Body of pancreas (tissue), 4 donors: ENCODE measurements around the gene ZSCAN5A. TPM values are rescaled to one million over a fixed set of nuclear protein-coding genes. Genes with fewer than 3 reads are reported as not detected.
A peak's percentile ranks its signal among the peaks of the same experiment; 100 is the strongest.

Experiments used
- ATAC-seq: fragments of 150-250 bp; one replicate; pipeline ENCODE4 v1.9.1; 2016
- DNase-seq, 4 donors: peaks; one replicate each; pipeline ENCODE4 v3.0.0-alpha.2; 2019
- H3K27ac ChIP-seq, 4 donors: fragments of 200-600 bp; sonication (generic); 1 replicate in 3 of 4; 2 replicates in 1 of 4; pipeline versions ENCODE4 v1.5.1 to v1.6.1; 2016 to 2019; ENCODE audit warnings: mild to moderate bottlenecking in 1 of 4, mixed read lengths in 1 of 4, moderate library complexity in 1 of 4
- H3K27me3 ChIP-seq, 2 donors: fragments of 200-600 bp; sonication (generic); one replicate each; pipeline ENCODE4 v1.6.0; 2016; ENCODE audit warnings: mild to moderate bottlenecking in 1 of 2
- H3K36me3 ChIP-seq, 2 donors: fragments of 200-600 bp; sonication (generic); replicated peaks in 1 of 2; 2 replicates each; pipeline ENCODE4 v1.5.1; 2016; ENCODE audit warnings: low read depth in 2 of 2; ENCODE audit not compliant: insufficient read depth in 1 of 2
- H3K4me1 ChIP-seq: fragments of 200-600 bp; sonication (generic); one replicate; pipeline ENCODE4 v1.6.0; 2016
- H3K4me3 ChIP-seq, 2 donors: fragments of 200-600 bp; sonication (generic); 1 replicate in 1 of 2; 2 replicates in 1 of 2; pipeline ENCODE4 v1.5.1; 2016 to 2019
- H3K9me3 ChIP-seq, 3 donors: fragments of 200-600 bp; sonication (generic); 1 replicate in 2 of 3; 2 replicates in 1 of 3; pipeline ENCODE4 v1.5.1; 2016
- CTCF ChIP-seq, 7 experiments: fragments of 450-650 bp in 4 of 7; fragments of 200-600 bp in 3 of 7; sonication (generic) in 3 of 7; IDR thresholded peaks; one replicate each; pipeline ENCODE4 v1.5.1; 2016 to 2019; ENCODE audit warnings: antibody characterized with exemption in 7 of 7
- POLR2A ChIP-seq, 3 donors: fragments of 450-650 bp; IDR thresholded peaks; one replicate each; pipeline ENCODE4 v1.6.1; 2016; ENCODE audit warnings: antibody characterized with exemption in 3 of 3, mild to moderate bottlenecking in 2 of 3
- WGBS, 2 donors: methylation state at CpG; one replicate each; pipeline ENCODE4 v1.1.5; 2017; 5-methylcytosine and 5-hydroxymethylcytosine counted together
- intact Hi-C: fragments of 100-400 bp; cut with DNase I; formaldehyde crosslinking; loops from one replicate; pipeline ENCODE4 v1.15.1; 2023
- total RNA-seq, 2 donors: library from RNA; depleted of rRNA; stranded (reverse); fragments of >200 nt; gene quantifications; one replicate each; pipeline ENCODE4 v1.1.0, GENCODE V29; 2016

The ZSCAN5A gene
- total RNA-seq, 2 donors from 2014 or later = 4.9 to 7.3 TPM

GRCh38 chr19:56324436-56324835 is 9.8 kb upstream of the ZSCAN5A start:
- intact Hi-C loops = no loop called here
- H3K9me3 ChIP-seq = no peaks in the 10 kb centered on the region
- H3K36me3 ChIP-seq = no peaks in the 10 kb centered on the region
- DNase-seq = no peak
- ATAC-seq = no peak
- 30 to 43% methylated on average over 1 of the region's 1 CpG for WGBS, 2 donors
- no peaks in the 10 kb centered on the region for H3K4me1 ChIP-seq
- H3K27me3 ChIP-seq = no peaks in the 10 kb centered on the region
- no peak overlapping the region for H3K27ac ChIP-seq
- no peak overlapping the region for H3K4me3 ChIP-seq
- TF ChIP-seq CTCF (IDR thresholded peaks at IDR 0.05) (no peak), POLR2A (IDR thresholded peaks at IDR 0.05) (no peak)

GRCh38 chr19:56321989-56322440 is 7.4 kb upstream of the ZSCAN5A start:
- no peaks in the 10 kb centered on the region for H3K27me3 ChIP-seq
- H3K9me3 ChIP-seq = no peaks in the 10 kb centered on the region
- H3K4me3 ChIP-seq = no peak overlapping the region
- WGBS, 2 donors = 66 to 72% methylated on average over 7 of the region's 7 CpGs
- DNase-seq (peak in 1 of 4 donors; percentile 28), ATAC-seq (no peak)
- TF ChIP-seq CTCF (IDR thresholded peaks at IDR 0.05) = no peak
- TF ChIP-seq POLR2A (IDR thresholded peaks at IDR 0.05) = no peak
- no peaks in the 10 kb centered on the region for H3K36me3 ChIP-seq
- intact Hi-C loops = no loop called here
- H3K4me1 ChIP-seq = peaks cover 4% of the 10 kb centered on the region
- peak overlapping the region in 1 of 4 donors; percentile 56 for H3K27ac ChIP-seq

- 71 to 74% methylated on average over 8 of the region's 8 CpGs for WGBS, 2 donors
Observed at GRCh38 chr19:56321254-56321988, 6.8 kb upstream of the ZSCAN5A start.

GRCh38 chr19:56319991-56320390 is 5.4 kb upstream of the ZSCAN5A start:
- no peaks in the 10 kb centered on the region for H3K36me3 ChIP-seq
- H3K9me3 ChIP-seq = no peaks in the 10 kb centered on the region
- no peak for TF ChIP-seq CTCF (IDR thresholded peaks at IDR 0.05)
- no peak for TF ChIP-seq POLR2A (IDR thresholded peaks at IDR 0.05)
- H3K27me3 ChIP-seq = no peaks in the 10 kb centered on the region
- intact Hi-C loops = no loop called here
- no peak for ATAC-seq
- DNase-seq = no peak
- H3K4me3 ChIP-seq = no peak overlapping the region
- 51 to 58% methylated on average over 3 of the region's 3 CpGs for WGBS, 2 donors
- H3K27ac ChIP-seq = no peak overlapping the region
- peaks cover 17% of the 10 kb centered on the region for H3K4me1 ChIP-seq

More at GRCh38 chr19:56321254-56321988, 6.8 kb upstream of the ZSCAN5A start:
- no peaks in the 10 kb centered on the region for H3K27me3 ChIP-seq
- DNase-seq = no peak
- intact Hi-C loops = no loop called here
- H3K27ac ChIP-seq = peak overlapping the region in 1 of 4 donors; percentile 56
- no peaks in the 10 kb centered on the region for H3K9me3 ChIP-seq
- TF ChIP-seq POLR2A (IDR thresholded peaks at IDR 0.05) (no peak), CTCF (IDR thresholded peaks at IDR 0.05) (no peak)
- H3K4me3 ChIP-seq = no peak overlapping the region
- no peak for ATAC-seq
- H3K36me3 ChIP-seq = no peaks in the 10 kb centered on the region
- peaks cover 8% of the 10 kb centered on the region for H3K4me1 ChIP-seq

- TF ChIP-seq POLR2A (IDR thresholded peaks at IDR 0.05) = no peak
- no peak for TF ChIP-seq CTCF (IDR thresholded peaks at IDR 0.05)
Observed at GRCh38 chr19:56317749-56318148, 3.1 kb upstream of the ZSCAN5A start.

More at GRCh38 chr19:56317749-56318148, 3.1 kb upstream of the ZSCAN5A start:
- WGBS, 2 donors = 28 to 49% methylated on average over 2 of the region's 2 CpGs
- H3K36me3 ChIP-seq = no peaks in the 10 kb centered on the region
- H3K4me3 ChIP-seq = no peak overlapping the region
- no peaks in the 10 kb centered on the region for H3K27me3 ChIP-seq
- intact Hi-C loops = no loop called here
- no peaks in the 10 kb centered on the region for H3K9me3 ChIP-seq
- DNase-seq = no peak
- peak overlapping the region in 2 of 4 donors; percentile 11 to 39 for H3K27ac ChIP-seq
- peaks cover 23% of the 10 kb centered on the region for H3K4me1 ChIP-seq
- ATAC-seq = no peak
